Activated naive CD4-positive, alpha-beta T cell treated with anti-CD3 and anti-CD28 coated beads for 36 hours (primary cell): ENCODE data around the gene LILRA5. TPM values are rescaled to one million over a fixed set of nuclear protein-coding genes. Genes with fewer than 3 reads are reported as not detected.
A peak's percentile ranks its signal among the peaks of the same experiment; 100 is the strongest.
"Not testable (repeated sequence)": the region's sequence is repeated elsewhere in the genome, so short reads cannot be mapped to it uniquely, and the experiment has no call there.

Experiments used
- CTCF ChIA-PET: fragments of 350-600 bp; sonication (Branson Sonifier 250); formaldehyde crosslinking; loops from one replicate; lab custom pipeline; 2021; ENCODE audit warnings: antibody characterized with exemption; lab: Charles Lee
- DNase-seq: peaks from one replicate; pipeline ENCODE4 v3.0.0-alpha.2; 2020
- H3K27ac Mint-ChIP-seq: one replicate; pipeline ENCODE4 v1.8.0; 2021; ENCODE audit warnings: mild to moderate bottlenecking, mixed read lengths
- H3K27me3 Mint-ChIP-seq: one replicate; pipeline ENCODE4 v1.8.0; 2021; ENCODE audit warnings: low read depth, mixed read lengths
- H3K36me3 Mint-ChIP-seq: one replicate; pipeline ENCODE4 v1.8.0; 2021; ENCODE audit warnings: low read depth, mixed read lengths
- H3K4me1 Mint-ChIP-seq: one replicate; pipeline ENCODE4 v1.8.0; 2021; ENCODE audit warnings: low read depth, mixed read lengths
- H3K4me3 Mint-ChIP-seq: one replicate; pipeline ENCODE4 v1.8.0; 2021; ENCODE audit warnings: mild to moderate bottlenecking, moderate library complexity, mixed read lengths
- H3K9me3 Mint-ChIP-seq: one replicate; pipeline ENCODE4 v1.8.0; 2021; ENCODE audit warnings: mixed read lengths
- intact Hi-C: fragments of 100-400 bp; cut with micrococcal nuclease; formaldehyde crosslinking; loops from one replicate; pipeline ENCODE4 v1.15.1; 2023
- total RNA-seq, 2 experiments: library from RNA; stranded (reverse); gene quantifications; one replicate each; pipeline ENCODE4 v1.2.3, GENCODE V29; 2021

Gene LILRA5
- total RNA-seq, 2 experiments from 2014 or later = not detected

- intact Hi-C loops = loop anchor here (5.0 kb wide), 1 partner anchor 118 kb away; the partner anchor contains the start of gene LENG8
- Mint-ChIP-seq H3K36me3 (no peaks in the 10 kb centered on the region), H3K27me3 (peaks cover 4% of the 10 kb centered on the region)
Measured at GRCh38 chr19:54329476-54330165, 16.7 kb upstream of the LILRA5 start.

GRCh38 chr19:54328781-54329180 is 15.8 kb upstream of the LILRA5 start:
- H3K9me3 Mint-ChIP-seq, H3K27ac Mint-ChIP-seq, DNase-seq, H3K4me3 Mint-ChIP-seq, H3K27me3 Mint-ChIP-seq, H3K36me3 Mint-ChIP-seq: not testable (repeated sequence)
- peaks cover 29% of the 10 kb centered on the region for H3K4me1 Mint-ChIP-seq
- CTCF ChIA-PET = interaction anchor here (6.1 kb wide), 1 partner anchor 61 kb away, joined by 105 read pairs; no protein-coding TSS in a partner anchor
- intact Hi-C loops = loop anchor here (5.0 kb wide), 1 partner anchor 119 kb away; the partner anchor contains the start of gene LENG8

More at GRCh38 chr19:54329476-54330165, 16.7 kb upstream of the LILRA5 start:
- Mint-ChIP-seq H3K4me3 (no peak overlapping the region), H3K9me3 (no peaks in the 10 kb centered on the region), H3K4me1 (peaks cover 29% of the 10 kb centered on the region), H3K27ac (no peak overlapping the region)
- DNase-seq = no peak
- CTCF ChIA-PET = interaction anchor here (0.6 to 1.1 kb wide), 2 partner anchors 9 to 24 kb away, joined by 3 to 5 read pairs; no protein-coding TSS in a partner anchor

- peaks cover 29% of the 10 kb centered on the region for H3K4me1 Mint-ChIP-seq
- no peak overlapping the region for H3K27ac Mint-ChIP-seq
- no peak for DNase-seq
- H3K27me3 Mint-ChIP-seq = peaks cover 4% of the 10 kb centered on the region
- intact Hi-C loops = loop anchor here (1.0 to 5.0 kb wide), 3 partner anchors 29 to 122 kb away; partner anchors contain the start of gene LENG8
- no peaks in the 10 kb centered on the region for H3K9me3 Mint-ChIP-seq
- no peaks in the 10 kb centered on the region for H3K36me3 Mint-ChIP-seq
- CTCF ChIA-PET = interaction anchor here (1.5 to 6.1 kb wide), 4 partner anchors 29 to 114 kb away, joined by 3 to 105 read pairs (median 16); no protein-coding TSS in a partner anchor
- no peak overlapping the region for H3K4me3 Mint-ChIP-seq
Measured at GRCh38 chr19:54325631-54326030, 12.7 kb upstream of the LILRA5 start.

GRCh38 chr19:54325194-54325621 is 12.2 kb upstream of the LILRA5 start:
- Mint-ChIP-seq H3K4me3 (no peak overlapping the region), H3K27ac (no peak overlapping the region), H3K36me3 (no peaks in the 10 kb centered on the region), H3K27me3 (peaks cover 4% of the 10 kb centered on the region), H3K9me3 (no peaks in the 10 kb centered on the region), H3K4me1 (peaks cover 29% of the 10 kb centered on the region)
- CTCF ChIA-PET = interaction anchor here (0.9 to 6.1 kb wide), 5 partner anchors 26 to 114 kb away, joined by 3 to 105 read pairs (median 5); no protein-coding TSS in a partner anchor
- intact Hi-C loops = loop anchor here (1.0 to 5.0 kb wide), 3 partner anchors 29 to 122 kb away; partner anchors contain the start of gene LENG8
- DNase-seq = peak; percentile 71

- H3K4me1 Mint-ChIP-seq = peaks cover 29% of the 10 kb centered on the region
- CTCF ChIA-PET = interaction anchor here (0.9 to 6.1 kb wide), 7 partner anchors 27 to 154 kb away, joined by 3 to 105 read pairs (median 5); no protein-coding TSS in a partner anchor
- H3K9me3 Mint-ChIP-seq = no peaks in the 10 kb centered on the region
- intact Hi-C loops = no loop called here
- no peaks in the 10 kb centered on the region for H3K36me3 Mint-ChIP-seq
- no peak for DNase-seq
- H3K27ac Mint-ChIP-seq = no peak overlapping the region
- H3K27me3 Mint-ChIP-seq = peaks cover 4% of the 10 kb centered on the region
- no peak overlapping the region for H3K4me3 Mint-ChIP-seq
Measured at GRCh38 chr19:54324071-54324470, 11.1 kb upstream of the LILRA5 start.

GRCh38 chr19:54322934-54323333 is 10.0 kb upstream of the LILRA5 start:
- H3K9me3 Mint-ChIP-seq, H3K27me3 Mint-ChIP-seq, H3K4me3 Mint-ChIP-seq, DNase-seq, H3K36me3 Mint-ChIP-seq, H3K27ac Mint-ChIP-seq, intact Hi-C loops: not testable (repeated sequence)
- CTCF ChIA-PET = interaction anchor here (6.1 kb wide), 1 partner anchor 67 kb away, joined by 105 read pairs; no protein-coding TSS in a partner anchor
- H3K4me1 Mint-ChIP-seq = peaks cover 18% of the 10 kb centered on the region

- peaks cover 14% of the 10 kb centered on the region for H3K4me1 Mint-ChIP-seq
- H3K36me3 Mint-ChIP-seq, intact Hi-C loops, H3K27ac Mint-ChIP-seq, H3K4me3 Mint-ChIP-seq, DNase-seq, H3K27me3 Mint-ChIP-seq, H3K9me3 Mint-ChIP-seq: not testable (repeated sequence)
- CTCF ChIA-PET = interaction anchor here (0.8 to 2.4 kb wide), 4 partner anchors 31 to 69 kb away, joined by 4 to 11 read pairs (median 5); no protein-coding TSS in a partner anchor
Measured at GRCh38 chr19:54322295-54322694, 9.3 kb upstream of the LILRA5 start.

GRCh38 chr19:54319892-54320670 is 7.1 kb upstream of the LILRA5 start:
- intact Hi-C loops = no loop called here
- CTCF ChIA-PET = interaction anchor here (1.3 to 2.4 kb wide), 2 partner anchors 52 to 71 kb away, joined by 3 to 11 read pairs; no protein-coding TSS in a partner anchor

GRCh38 chr19:54319049-54319448 is 6.1 kb upstream of the LILRA5 start:
- CTCF ChIA-PET = interaction anchor here (1.3 to 1.6 kb wide), 2 partner anchors 51 to 72 kb away, joined by 3 to 5 read pairs; no protein-coding TSS in a partner anchor
- intact Hi-C loops = no loop called here
- Mint-ChIP-seq H3K4me3 (no peak overlapping the region), H3K27ac (no peak overlapping the region), H3K27me3 (peaks cover 5% of the 10 kb centered on the region), H3K36me3 (no peaks in the 10 kb centered on the region), H3K9me3 (no peaks in the 10 kb centered on the region), H3K4me1 (no peaks in the 10 kb centered on the region)
- DNase-seq = no peak

More at GRCh38 chr19:54319892-54320670, 7.1 kb upstream of the LILRA5 start:
- Mint-ChIP-seq H3K9me3 (no peaks in the 10 kb centered on the region), H3K27ac (no peak overlapping the region), H3K4me1 (no peaks in the 10 kb centered on the region), H3K27me3 (peaks cover 7% of the 10 kb centered on the region), H3K36me3 (no peaks in the 10 kb centered on the region), H3K4me3 (no peak overlapping the region)
- DNase-seq = no peak

- Mint-ChIP-seq H3K27ac (no peak overlapping the region), H3K9me3 (no peaks in the 10 kb centered on the region), H3K4me1 (no peaks in the 10 kb centered on the region), H3K36me3 (no peaks in the 10 kb centered on the region), H3K27me3 (peaks cover 9% of the 10 kb centered on the region), H3K4me3 (no peak overlapping the region)
- no peak for DNase-seq
- CTCF ChIA-PET = interaction anchor here (1.6 kb wide), 1 partner anchor 74 kb away, joined by 5 read pairs; no protein-coding TSS in a partner anchor
- intact Hi-C loops = no loop called here
Measured at GRCh38 chr19:54317965-54318240, 4.9 kb upstream of the LILRA5 start.

GRCh38 chr19:54317108-54317964 is 4.4 kb upstream of the LILRA5 start:
- CTCF ChIA-PET = interaction anchor here (0.6 to 1.6 kb wide), 3 partner anchors 74 to 1078 kb away, joined by 3 to 5 read pairs (median 3); no protein-coding TSS in a partner anchor
- intact Hi-C loops = no loop called here
- Mint-ChIP-seq H3K4me1 (no peaks in the 10 kb centered on the region), H3K27me3 (peaks cover 12% of the 10 kb centered on the region), H3K9me3 (no peaks in the 10 kb centered on the region), H3K4me3 (no peak overlapping the region), H3K36me3 (no peaks in the 10 kb centered on the region), H3K27ac (no peak overlapping the region)
- no peak for DNase-seq
